GM19240 (cell line): ENCODE data around the gene ADCY3.

ENCODE experiments used
- DNase-seq: peaks from one replicate; pipeline ENCODE4 v3.0.0; 2011; ENCODE audit warnings: low spot score; ENCODE audit not compliant: insufficient read length

ADCY3 gene

GRCh38 chr2:24875901-24876300, 44.1 kb downstream of the ADCY3 start:
- no peak for DNase-seq

GRCh38 chr2:24875272-24875671, 44.8 kb downstream of the ADCY3 start:
- DNase-seq, result no peak

- no peak for DNase-seq
Observed at GRCh38 chr2:24874035-24874434, 46.0 kb downstream of the ADCY3 start.

- DNase-seq, result no peak
Observed at GRCh38 chr2:24873619-24874018, 46.4 kb downstream of the ADCY3 start.

GRCh38 chr2:24872344-24873115, 47.5 kb downstream of the ADCY3 start:
- DNase-seq, result no peak

- DNase-seq, result no peak
Observed at GRCh38 chr2:24871852-24872333, 48.1 kb downstream of the ADCY3 start.

- no peak for DNase-seq
Observed at GRCh38 chr2:24870891-24871705, 48.9 kb downstream of the ADCY3 start.

- no peak for DNase-seq
Observed at GRCh38 chr2:24870440-24870839, 49.6 kb downstream of the ADCY3 start.

GRCh38 chr2:24866946-24867345, 53.1 kb downstream of the ADCY3 start:
- DNase-seq, result no peak

GRCh38 chr2:24863641-24864040, 56.4 kb downstream of the ADCY3 start:
- DNase-seq, result no peak

GRCh38 chr2:24861500-24861899, 58.5 kb downstream of the ADCY3 start:
- DNase-seq, result no peak

GRCh38 chr2:24860631-24861030, 59.4 kb downstream of the ADCY3 start:
- no peak for DNase-seq

GRCh38 chr2:24859968-24860600, 60.0 kb downstream of the ADCY3 start:
- no peak for DNase-seq

GRCh38 chr2:24858996-24859395, 61.0 kb downstream of the ADCY3 start:
- no peak for DNase-seq

GRCh38 chr2:24857746-24858145, 62.3 kb downstream of the ADCY3 start:
- no peak for DNase-seq

- no peak for DNase-seq
Observed at GRCh38 chr2:24856791-24857211, 63.2 kb downstream of the ADCY3 start.

GRCh38 chr2:24855726-24856125, 64.3 kb downstream of the ADCY3 start:
- DNase-seq, result no peak

- DNase-seq, result no peak
Observed at GRCh38 chr2:24855022-24855622, 64.9 kb downstream of the ADCY3 start.

GRCh38 chr2:24853996-24854395, 66.0 kb downstream of the ADCY3 start:
- DNase-seq, result no peak

GRCh38 chr2:24853046-24853445, 67.0 kb downstream of the ADCY3 start:
- no peak for DNase-seq

- DNase-seq, result no peak
Observed at GRCh38 chr2:24852431-24853020, 67.5 kb downstream of the ADCY3 start.
